Coronary artery (tissue), 2 donors: ENCODE measurements around the gene ZNF446.
"Not testable (repeated sequence)": the region's sequence is repeated elsewhere in the genome, so short reads cannot be mapped to it uniquely, and the experiment has no call there.

Source experiments
- DNase-seq: peaks from one replicate; pipeline ENCODE4 v3.0.0-alpha.2; 2017; ENCODE audit warnings: low spot score
- H3K27ac ChIP-seq, 2 donors: fragments of 200-600 bp; sonication (generic); one replicate each; pipeline ENCODE4 v1.5.1; 2016 to 2019
- H3K4me3 ChIP-seq: fragments of 200-600 bp; sonication (generic); 2 replicates; pipeline ENCODE4 v1.5.1; 2016; ENCODE audit warnings: mild to moderate bottlenecking, moderate library complexity
- TF ChIP-seq, protein P1 (sequence below): fragments of 200-600 bp; sonication (generic); IDR thresholded peaks from one replicate; pipeline ENCODE4 v1.5.1; 2019; ENCODE audit warnings: antibody characterized with exemption

The ZNF446 gene

DNA sequence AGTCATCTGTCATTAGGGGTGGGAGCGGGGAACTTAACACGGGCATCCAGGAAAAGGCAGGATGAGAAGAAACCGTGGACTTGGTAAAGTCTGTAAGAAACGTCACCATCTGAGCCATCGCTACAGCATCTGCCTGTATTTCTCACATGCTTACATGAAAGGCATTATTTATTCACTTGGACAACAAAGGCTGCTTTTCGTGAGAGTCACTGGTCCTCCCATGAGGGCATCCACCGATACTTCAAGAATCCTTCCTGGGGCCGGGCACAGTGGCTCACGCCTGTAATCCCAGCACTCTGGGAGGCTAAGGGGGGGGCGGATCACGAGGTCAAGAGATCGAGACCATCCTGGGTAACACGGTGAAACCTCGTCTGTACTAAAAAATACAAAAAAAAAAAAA is 16.1 kb downstream of the ZNF446 start:
- DNase-seq, result no peak

DNA sequence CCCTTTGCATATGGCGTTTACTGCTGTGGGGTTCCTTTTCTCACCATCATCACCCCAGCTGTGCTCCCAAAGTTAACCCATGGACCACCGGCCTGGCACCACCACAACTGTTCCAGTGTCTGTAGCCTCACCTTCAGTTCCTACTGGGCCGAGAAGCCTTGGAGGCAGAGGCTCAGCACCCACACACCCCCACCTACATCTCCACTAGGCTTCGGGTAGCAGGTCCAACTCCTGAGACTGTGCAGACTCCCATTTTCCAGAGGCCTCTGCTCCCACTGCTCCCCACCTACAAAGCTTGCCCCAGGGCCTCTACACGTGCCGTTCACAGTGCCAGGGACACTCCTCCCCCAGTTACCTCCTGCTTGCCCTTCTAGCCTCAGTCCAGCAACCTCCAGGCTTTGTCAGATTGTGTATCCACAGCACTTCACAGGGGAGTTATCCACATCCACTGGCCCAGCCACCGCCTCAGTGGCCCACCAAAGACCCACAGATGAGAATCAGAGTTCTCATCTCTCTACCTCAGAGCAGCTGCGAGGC is 21.6 kb downstream of the ZNF446 start:
- TF ChIP-seq, protein P1, sequence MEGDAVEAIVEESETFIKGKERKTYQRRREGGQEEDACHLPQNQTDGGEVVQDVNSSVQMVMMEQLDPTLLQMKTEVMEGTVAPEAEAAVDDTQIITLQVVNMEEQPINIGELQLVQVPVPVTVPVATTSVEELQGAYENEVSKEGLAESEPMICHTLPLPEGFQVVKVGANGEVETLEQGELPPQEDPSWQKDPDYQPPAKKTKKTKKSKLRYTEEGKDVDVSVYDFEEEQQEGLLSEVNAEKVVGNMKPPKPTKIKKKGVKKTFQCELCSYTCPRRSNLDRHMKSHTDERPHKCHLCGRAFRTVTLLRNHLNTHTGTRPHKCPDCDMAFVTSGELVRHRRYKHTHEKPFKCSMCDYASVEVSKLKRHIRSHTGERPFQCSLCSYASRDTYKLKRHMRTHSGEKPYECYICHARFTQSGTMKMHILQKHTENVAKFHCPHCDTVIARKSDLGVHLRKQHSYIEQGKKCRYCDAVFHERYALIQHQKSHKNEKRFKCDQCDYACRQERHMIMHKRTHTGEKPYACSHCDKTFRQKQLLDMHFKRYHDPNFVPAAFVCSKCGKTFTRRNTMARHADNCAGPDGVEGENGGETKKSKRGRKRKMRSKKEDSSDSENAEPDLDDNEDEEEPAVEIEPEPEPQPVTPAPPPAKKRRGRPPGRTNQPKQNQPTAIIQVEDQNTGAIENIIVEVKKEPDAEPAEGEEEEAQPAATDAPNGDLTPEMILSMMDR, result no peak
- DNase-seq, result no peak
- H3K4me3 ChIP-seq, result no peak overlapping the region
- H3K27ac ChIP-seq, result no peak overlapping the region

More for the DNA sequence above, 16.1 kb downstream of the ZNF446 start:
- no peak overlapping the region for H3K4me3 ChIP-seq
- TF ChIP-seq, protein P1, result no peak
- no peak overlapping the region for H3K27ac ChIP-seq

DNA sequence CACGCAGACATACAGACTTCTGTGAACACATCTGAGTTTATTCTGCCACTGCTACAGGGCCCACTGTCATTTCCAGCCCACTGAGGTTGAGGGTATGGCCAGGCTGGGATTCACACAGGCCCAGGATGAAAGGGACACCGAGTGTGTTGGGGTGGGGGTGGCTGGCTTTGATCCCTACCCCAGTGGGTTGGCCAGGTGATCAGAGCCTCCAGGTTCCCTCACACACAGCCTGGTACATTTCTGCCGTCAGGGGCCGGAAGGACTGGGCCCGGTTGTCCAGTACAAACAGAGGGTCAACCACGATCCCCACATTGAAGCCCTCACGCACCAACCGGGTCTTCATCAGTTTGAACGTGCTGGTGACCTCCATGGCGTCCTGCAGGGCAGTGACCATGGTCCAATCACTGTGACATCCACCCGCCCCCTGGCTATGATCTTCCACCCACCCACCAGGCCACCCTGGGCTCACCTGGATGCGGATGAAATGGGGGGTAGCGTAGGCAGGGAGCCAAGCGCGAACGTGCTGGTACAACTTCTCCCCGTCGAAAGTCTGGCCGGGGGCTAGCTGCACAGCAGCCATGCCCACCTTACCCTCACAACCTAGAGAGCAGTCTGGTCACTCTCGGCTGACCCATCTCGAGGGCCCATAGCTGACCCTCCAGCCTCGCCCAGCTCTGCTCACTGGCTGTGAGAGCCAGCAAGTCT is 22.3 kb downstream of the ZNF446 start:
- TF ChIP-seq, protein P1, result no peak
- peak overlapping the region; percentile 77 for H3K4me3 ChIP-seq
- peak overlapping the region in 1 of 2 donors; percentile 24 for H3K27ac ChIP-seq
- DNase-seq, result no peak

DNA sequence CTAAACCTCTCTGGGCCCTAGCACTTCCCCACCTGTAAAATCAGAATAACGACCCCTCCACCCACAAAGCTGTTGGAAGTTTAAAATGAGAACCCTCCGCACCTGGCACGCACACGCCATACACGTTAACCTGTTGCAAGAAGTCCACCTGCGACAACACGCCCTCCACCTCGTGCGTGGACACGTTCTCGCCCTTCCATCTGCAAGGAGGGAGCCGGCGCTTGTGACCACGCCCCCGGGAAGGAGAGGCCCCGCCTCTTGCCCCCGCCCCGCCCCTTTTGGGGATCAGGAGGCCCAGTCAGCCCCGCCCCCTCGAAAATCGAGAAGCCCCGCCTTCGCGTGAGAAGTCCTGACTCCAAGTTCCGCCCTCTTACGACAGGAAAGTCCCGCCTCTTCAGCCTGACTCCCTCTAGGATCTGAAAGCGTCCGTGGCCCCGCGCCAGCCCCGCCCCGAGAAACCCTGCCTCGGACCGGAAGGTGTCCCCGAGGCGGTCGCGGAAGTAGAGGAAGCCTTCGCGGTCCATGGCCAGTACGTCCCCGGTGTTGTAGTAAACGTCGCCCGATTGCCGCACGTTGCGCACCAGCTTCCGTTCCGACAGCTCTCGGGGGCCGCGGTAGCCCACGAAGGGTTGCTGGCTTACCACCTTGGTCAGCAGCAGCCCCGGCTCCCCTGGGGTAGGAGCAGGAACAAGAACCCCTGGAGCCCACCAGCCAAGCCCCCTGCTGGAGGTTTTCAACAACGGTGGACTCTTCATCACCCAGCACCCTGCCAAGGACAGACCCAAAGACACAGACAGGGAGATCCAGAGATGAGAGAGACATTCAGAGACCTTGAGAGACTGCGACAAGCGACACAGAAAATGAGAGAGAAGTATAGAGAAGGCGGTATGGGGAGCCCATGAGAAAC is 23.1 kb downstream of the ZNF446 start:
- Histone ChIP-seq H3K4me3 (peak overlapping the region; percentile 77), H3K27ac (peak overlapping the region; percentile 70 to 85)
- peak; percentile 99 for DNase-seq
- TF ChIP-seq, protein P1, result no peak

DNA sequence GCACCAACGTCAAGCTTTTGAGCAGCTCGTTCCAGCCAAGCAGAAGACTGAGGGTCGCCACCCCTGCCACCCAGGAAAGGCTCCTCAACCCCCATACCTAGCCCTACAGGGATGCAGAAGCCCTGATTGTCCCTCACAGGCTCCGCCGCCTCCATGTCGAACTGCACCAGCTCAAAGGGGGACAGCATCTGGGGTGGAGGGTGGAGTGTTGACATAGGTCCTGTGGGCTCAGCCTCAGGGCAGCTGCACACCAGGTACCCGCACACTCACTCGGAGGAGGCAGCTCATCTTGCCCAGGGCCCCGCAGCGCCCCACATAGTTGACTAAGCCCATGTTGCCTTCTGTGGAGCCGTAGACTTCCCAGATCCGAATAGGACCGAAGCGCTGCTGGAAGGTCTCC is 24.1 kb downstream of the ZNF446 start:
- no peak for DNase-seq
- TF ChIP-seq, protein P1, result no peak
- Histone ChIP-seq H3K4me3 (peak overlapping the region; percentile 77), H3K27ac (no peak overlapping the region)

DNA sequence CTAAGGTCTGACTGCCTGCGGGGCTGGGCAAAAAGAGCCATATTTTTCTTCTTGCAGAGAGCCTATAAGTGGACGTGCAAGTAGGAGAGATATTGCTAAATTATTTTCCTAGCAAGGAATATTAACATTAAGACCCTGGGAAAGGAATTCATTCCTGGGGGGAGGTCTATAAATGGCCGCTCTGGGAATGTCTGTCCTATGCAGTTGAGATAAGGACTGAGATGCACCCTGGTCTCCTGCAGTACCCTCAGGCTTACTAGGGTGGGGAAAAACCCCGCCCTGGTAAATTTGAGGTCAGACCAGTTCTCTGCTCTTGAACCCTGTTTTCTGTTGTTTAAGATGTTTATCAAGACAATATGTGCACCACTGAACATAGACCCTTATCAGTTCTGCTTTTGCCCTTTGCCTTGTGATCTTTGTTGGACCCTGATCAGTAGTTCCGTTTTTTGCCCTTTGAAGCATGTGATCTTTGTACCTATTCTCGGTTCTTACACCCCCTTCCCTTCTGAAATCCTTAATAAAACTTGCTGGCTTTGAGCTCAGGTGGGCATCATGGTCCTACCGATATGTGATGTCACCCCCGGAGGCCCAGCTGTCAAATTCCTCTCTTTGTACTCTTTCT is 31.6 kb downstream of the ZNF446 start:
- not testable (repeated sequence) for DNase-seq, H3K27ac ChIP-seq, H3K4me3 ChIP-seq

DNA sequence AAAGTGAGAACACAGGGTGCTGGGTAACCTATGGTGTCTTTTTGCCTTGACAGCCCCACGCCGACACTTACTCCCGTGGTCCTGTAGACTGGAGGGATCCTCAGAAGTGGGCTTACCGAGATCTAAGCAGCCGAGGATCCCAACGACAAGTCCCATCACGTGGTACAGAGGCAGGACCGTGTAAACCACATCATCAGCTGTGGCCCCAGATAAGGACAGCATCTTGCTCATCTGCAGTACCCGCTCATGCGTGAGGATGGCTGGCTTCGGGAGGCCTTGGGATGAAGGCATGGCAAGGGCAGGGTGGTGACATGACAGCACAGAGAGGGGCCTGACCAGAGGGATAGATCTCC is 33.6 kb downstream of the ZNF446 start:
- TF ChIP-seq, protein P1, result no peak

More for the DNA sequence above, 33.6 kb downstream of the ZNF446 start:
- DNase-seq, result no peak
- Histone ChIP-seq H3K27ac (no peak overlapping the region), H3K4me3 (no peak overlapping the region)
